ENCODE measurements around the gene SPATA31D1.

SPATA31D1 gene

GRCh38 chr9:82038897-82039296, 50.3 kb downstream of the SPATA31D1 start:
- no peak for TF ChIP-seq ZNF274 (IDR thresholded peaks at IDR 0.05; ENCODE audit: low read depth, low read length)
- H3K4me3 ChIP-seq (ENCODE audit: low read length) = no peak overlapping the region

All from GM08714 (cell line).